Endothelial cell of umbilical vein (primary cell): ENCODE data around the gene IL10RA. TPM values are rescaled to one million over a fixed set of nuclear protein-coding genes. Genes with fewer than 3 reads are reported as not detected.

Experiments used
- BruUV-seq: library from RNA; stranded (reverse); fragments of 400-500 nt; replicated peaks from 2 replicates; lab custom pipeline; 2021; lab: Mats Ljungman, UMichigan
- CTCF ChIA-PET: fragments of 300-600, 350-600 bp; sonication (Branson Sonifier 250); formaldehyde crosslinking; loops from one replicate; lab custom pipeline; 2021; ENCODE audit warnings: antibody characterized with exemption, inconsistent platforms; lab: Charles Lee
- POLR2A ChIA-PET: fragments of 300-600, 350-600 bp; sonication (Branson Sonifier 250); formaldehyde crosslinking; loops from one replicate; lab custom pipeline; 2021; ENCODE audit warnings: antibody characterized with exemption, inconsistent platforms; lab: Charles Lee
- DNase-seq: peaks from one replicate; pipeline ENCODE4 v3.0.0-alpha.2; 2011; ENCODE audit warnings: low read depth, low spot score
- FAIRE-seq: peaks from 2 replicates; lab custom pipeline; 2011; peaks lifted over from hg19 to GRCh38; lab: Jason Lieb, UNC
- H2AFZ ChIP-seq: 2 replicates; pipeline ENCODE4 v1.6.0; 2012; ENCODE audit warnings: low read depth, low read length, control low read depth, inconsistent platforms
- H3K27ac ChIP-seq: 2 replicates; pipeline ENCODE4 v1.5.1; 2011; ENCODE audit warnings: low read depth, mild to moderate bottlenecking, control low read depth, low read length, moderate library complexity; ENCODE audit not compliant: insufficient read depth
- H3K27me3 ChIP-seq, 2 experiments: 2 replicates each; pipeline versions ENCODE4 v1.6.0 to v1.6.1; 2011; ENCODE audit warnings: low read length in 2 of 2, mixed read lengths in 1 of 2; ENCODE audit not compliant: control insufficient read depth in 2 of 2, insufficient read depth in 2 of 2
- H3K36me3 ChIP-seq, 2 experiments: 2 replicates in 1 of 2; 3 replicates in 1 of 2; pipeline ENCODE4 v1.5.1; 2011; ENCODE audit warnings: low read length in 2 of 2, mild to moderate bottlenecking in 1 of 2, moderate library complexity in 1 of 2; ENCODE audit not compliant: control insufficient read depth in 2 of 2, insufficient read depth in 2 of 2; ENCODE audit errors: extremely low read depth in 1 of 2
- H3K4me1 ChIP-seq: 3 replicates; pipeline ENCODE4 v1.5.1; 2011; ENCODE audit warnings: mild to moderate bottlenecking, low read length; ENCODE audit not compliant: control insufficient read depth, insufficient read depth; ENCODE audit errors: extremely low read depth
- H3K4me2 ChIP-seq: 2 replicates; pipeline ENCODE4 v1.6.1; 2011; ENCODE audit warnings: low read length, control low read depth, mixed read lengths; ENCODE audit not compliant: insufficient read depth
- H3K4me3 ChIP-seq, 3 experiments: fragments of 200-600 bp in 1 of 3; sonication (generic), shearing (Covaris generic) in 1 of 3; replicated peaks in 1 of 3; 2 replicates each; pipeline ENCODE4 v1.5.1; 2011 to 2016; ENCODE audit warnings: control low read depth in 3 of 3, low read length in 3 of 3, mild to moderate bottlenecking in 2 of 3, inconsistent platforms in 1 of 3, low read depth in 1 of 3, moderate library complexity in 1 of 3; ENCODE audit not compliant: insufficient read depth in 1 of 3
- H3K79me2 ChIP-seq: 2 replicates; pipeline ENCODE4 v1.6.0; 2012; ENCODE audit warnings: low read length, inconsistent platforms; ENCODE audit not compliant: control insufficient read depth, insufficient read depth
- H3K9ac ChIP-seq: replicated peaks from 2 replicates; pipeline ENCODE3; 2011; ENCODE audit warnings: low read length, control low read depth; ENCODE audit not compliant: insufficient read depth; ENCODE audit errors: extremely low read depth
- H3K9me1 ChIP-seq: replicated peaks from 3 replicates; pipeline ENCODE4 v1.6.0; 2011; ENCODE audit warnings: mild to moderate bottlenecking, low read length; ENCODE audit not compliant: control insufficient read depth, insufficient read depth; ENCODE audit errors: extremely low read depth
- H3K9me3 ChIP-seq: replicated peaks from 2 replicates; pipeline ENCODE4 v1.5.1; 2012; ENCODE audit warnings: low read length, inconsistent platforms; ENCODE audit not compliant: control insufficient read depth, insufficient read depth
- H4K20me1 ChIP-seq: replicated peaks from 2 replicates; pipeline ENCODE3; 2011; ENCODE audit warnings: mild to moderate bottlenecking, low read length; ENCODE audit not compliant: control insufficient read depth, insufficient read depth; ENCODE audit errors: extremely low read depth
- CTCF ChIP-seq, 2 donors: IDR thresholded peaks; 1 replicate in 1 of 2; 2 replicates in 1 of 2; pipeline ENCODE4 v1.5.1; 2011; ENCODE audit warnings: low read length in 2 of 2, mild to moderate bottlenecking in 2 of 2, moderate library complexity in 2 of 2, control low read depth in 1 of 2, inconsistent platforms in 1 of 2, low read depth in 1 of 2; ENCODE audit not compliant: insufficient read depth in 1 of 2; ENCODE audit errors: extremely low read depth in 1 of 2
- EZH2 ChIP-seq: IDR thresholded peaks from 2 replicates; pipeline ENCODE4 v1.6.1; 2012; ENCODE audit warnings: borderline replicate concordance, low read depth, mild to moderate bottlenecking, moderate library complexity, low read length, inconsistent platforms; ENCODE audit not compliant: severe bottlenecking
- FOS ChIP-seq: IDR thresholded peaks from 2 replicates; pipeline ENCODE4 v1.6.1; 2011; ENCODE audit warnings: mild to moderate bottlenecking, low read length, moderate library complexity, borderline replicate concordance; ENCODE audit not compliant: insufficient read depth
- GATA2 ChIP-seq: IDR thresholded peaks from 2 replicates; pipeline ENCODE4 v1.7.0; 2011; ENCODE audit warnings: low read depth, mild to moderate bottlenecking, moderate library complexity, mixed read lengths, low read length; ENCODE audit not compliant: insufficient read length, insufficient read depth
- JUN ChIP-seq: IDR thresholded peaks from 2 replicates; pipeline ENCODE4 v1.6.1; 2011; ENCODE audit warnings: borderline replicate concordance, low read depth; ENCODE audit not compliant: insufficient read length, insufficient read depth
- MYC ChIP-seq: IDR thresholded peaks from one replicate; pipeline ENCODE4 v1.6.1; 2011; ENCODE audit warnings: mild to moderate bottlenecking, low read depth, low read length
- POLR2A ChIP-seq: IDR thresholded peaks from 2 replicates; pipeline ENCODE4 v1.6.1; 2012; ENCODE audit warnings: low read depth, mild to moderate bottlenecking, control low read depth, low read length
- POLR2AphosphoS5 ChIP-seq: IDR thresholded peaks from 2 replicates; pipeline ENCODE4 v1.6.1; 2012; ENCODE audit warnings: low read depth, mild to moderate bottlenecking, control low read depth, low read length, moderate library complexity; ENCODE audit not compliant: insufficient read depth
- dilution Hi-C: fragments of 300-500 bp; cut with MboI; formaldehyde crosslinking; loops from one replicate; pipeline ENCODE4 v1.15.0; 2019; ENCODE audit warnings: low sequenced_read_pairs; ENCODE audit not compliant: extremely low pct_ligation_motif_present
- intact Hi-C: fragments of 100-400 bp; cut with micrococcal nuclease; formaldehyde crosslinking; loops from one replicate; pipeline ENCODE4 v1.10.0; 2022
- polyA plus RNA-seq, 4 experiments: library from polyadenylated mRNA; depleted of rRNA in 3 of 4; stranded (reverse) in 3 of 4; unstranded in 1 of 4; fragments of >200 nt; gene quantifications; 2 replicates each; pipeline versions ENCODE4 v1.2.1 to v1.2.3, GENCODE V29; 2011 to 2012; ENCODE audit warnings: missing spikeins in 1 of 4
- total RNA-seq: library from RNA; stranded (reverse); gene quantifications from 2 replicates; pipeline ENCODE4 v1.2.3, GENCODE V29; 2021
- TF ChIP-seq, protein P1 (sequence below): IDR thresholded peaks from 2 replicates; pipeline ENCODE4 v1.6.1; 2011; ENCODE audit not compliant: insufficient read depth, insufficient read length

IL10RA gene
- total and polyA plus RNA-seq, 2 donors (not counting 3 experiments of a cell fraction or from before 2014, with no cell fraction given) = 0.04 TPM; not detected in 1

DNA sequence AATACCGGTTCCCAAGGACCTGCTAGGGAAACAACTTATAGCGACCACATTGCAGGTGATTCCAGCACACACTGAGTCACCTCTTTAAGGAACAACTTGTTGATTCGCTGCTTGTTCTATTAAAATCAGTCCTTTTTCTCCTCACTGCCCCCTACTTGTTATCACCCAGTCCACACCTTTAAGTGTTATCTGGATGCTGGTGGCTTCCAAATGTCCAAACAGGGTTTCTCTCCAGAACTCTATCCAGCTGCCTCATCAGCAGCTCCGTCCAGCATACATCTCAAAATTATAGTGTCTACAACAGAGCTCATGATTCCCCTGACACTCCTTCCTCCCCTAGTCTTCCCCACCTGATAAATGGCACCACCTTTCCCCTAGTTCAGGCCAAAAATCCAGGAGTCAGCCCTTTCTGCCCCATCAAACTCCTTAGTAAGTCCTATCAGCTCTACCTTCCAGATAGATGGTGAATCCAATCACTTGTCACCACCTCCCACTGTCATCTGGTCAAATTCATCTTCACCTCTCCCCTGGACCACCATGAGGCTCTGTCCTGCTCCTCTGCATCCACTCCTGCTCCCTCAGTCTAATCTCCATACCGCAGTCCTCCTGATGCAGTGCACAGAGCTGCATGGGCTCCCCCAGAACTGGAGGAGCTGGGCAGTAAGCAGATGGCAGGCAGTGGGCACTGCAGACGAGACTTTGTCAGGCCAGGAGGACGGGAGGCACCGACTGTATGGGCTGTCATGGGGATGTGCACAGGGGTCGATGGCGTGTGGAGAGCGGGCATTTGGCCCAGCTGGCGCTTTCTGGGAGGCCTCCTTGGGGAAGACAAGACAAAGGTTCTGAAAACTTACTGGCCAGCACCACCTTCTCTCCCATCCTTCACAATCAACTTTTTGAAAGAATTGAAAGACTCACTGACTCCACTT, 19.3 kb downstream of the IL10RA start:
- no peak for TF ChIP-seq EZH2
- POLR2A ChIA-PET = no interaction called here
- FAIRE-seq = no peak

DNA sequence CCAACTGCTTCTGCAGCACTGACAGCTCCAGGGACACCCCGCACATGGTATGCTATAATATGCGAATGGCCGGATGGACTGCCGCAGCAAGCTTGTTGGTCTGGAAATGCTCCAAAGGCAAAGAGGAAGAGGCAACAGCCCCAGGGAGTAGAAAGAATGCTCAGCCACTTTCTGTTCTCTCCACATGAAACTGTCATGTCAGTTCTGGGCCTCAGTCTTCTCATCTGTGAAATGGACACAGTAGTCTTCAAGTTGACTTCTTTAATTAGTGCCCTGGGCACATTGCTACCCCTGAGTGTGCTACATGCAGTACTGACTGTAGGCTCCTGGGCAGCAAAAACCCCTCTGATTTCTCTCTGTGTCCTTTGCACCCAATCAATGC, 19.9 kb downstream of the IL10RA start:
- intact Hi-C loops = loop anchor here (10.0 kb wide), 1 partner anchor 59 kb away; no protein-coding TSS in a partner anchor
- TF ChIP-seq JUN = no peak
- no peak for TF ChIP-seq CTCF (IDR thresholded peaks at IDR 0.05; ENCODE audit: extremely low read depth in 1 of 2, insufficient read depth in 1 of 2, low read depth in 1 of 2, low read length in 2 of 2)
- TF ChIP-seq POLR2A = no peak
- no peak for TF ChIP-seq MYC
- TF ChIP-seq FOS = no peak
- no peak for TF ChIP-seq EZH2
- TF ChIP-seq GATA2 = no peak
- TF ChIP-seq, protein P1, sequence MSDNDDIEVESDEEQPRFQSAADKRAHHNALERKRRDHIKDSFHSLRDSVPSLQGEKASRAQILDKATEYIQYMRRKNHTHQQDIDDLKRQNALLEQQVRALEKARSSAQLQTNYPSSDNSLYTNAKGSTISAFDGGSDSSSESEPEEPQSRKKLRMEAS = no peak
- no peak for TF ChIP-seq POLR2AphosphoS5
- Histone ChIP-seq H3K9me3 (no peaks in the 10 kb centered on the region), H3K4me2 (no peak overlapping the region), H3K9ac (no peak overlapping the region), H4K20me1 (no peaks in the 10 kb centered on the region), H3K27me3 (no peaks in the 10 kb centered on the region), H3K9me1 (no peaks in the 10 kb centered on the region), H3K4me1 (no peaks in the 10 kb centered on the region), H3K27ac (no peak overlapping the region), H3K36me3 (no peaks in the 10 kb centered on the region), H3K79me2 (no peaks in the 10 kb centered on the region), H2AFZ (no peak overlapping the region), H3K4me3 (no peak overlapping the region)
- DNase-seq (no peak), FAIRE-seq (no peak)
- dilution Hi-C loops = no loop called here
- ChIA-PET CTCF (no interaction called here), POLR2A (no interaction called here)
- no TSS peak for BruUV-seq

More for the DNA sequence above, 19.3 kb downstream of the IL10RA start:
- H3K36me3 ChIP-seq = no peaks in the 10 kb centered on the region
- H3K9me3 ChIP-seq = no peaks in the 10 kb centered on the region
- no peaks in the 10 kb centered on the region for H4K20me1 ChIP-seq
- H3K4me2 ChIP-seq = no peak overlapping the region
- intact Hi-C loops = loop anchor here (10.0 kb wide), 1 partner anchor 59 kb away; no protein-coding TSS in a partner anchor
- dilution Hi-C loops = no loop called here
- no peak overlapping the region for H3K9ac ChIP-seq
- no peaks in the 10 kb centered on the region for H3K79me2 ChIP-seq
- no peak overlapping the region for H3K4me3 ChIP-seq
- no peaks in the 10 kb centered on the region for H3K27me3 ChIP-seq
- H3K4me1 ChIP-seq = no peaks in the 10 kb centered on the region
- DNase-seq = no peak
- CTCF ChIA-PET = interaction anchor here (0.7 to 1.2 kb wide), 4 partner anchors 10 to 579 kb away, joined by 3 to 5 read pairs (median 3); no protein-coding TSS in a partner anchor
- H2AFZ ChIP-seq = no peak overlapping the region
- no peak overlapping the region for H3K27ac ChIP-seq
- no TSS peak for BruUV-seq
- H3K9me1 ChIP-seq = no peaks in the 10 kb centered on the region
